ENCODE results near the gene GNB1L. TPM values are rescaled to one million over a fixed set of nuclear protein-coding genes. Genes with fewer than 3 reads are reported as not detected.

GNB1L gene
- total RNA-seq, 2 donors from 2014 or later = 9.7 to 17.9 TPM

- Mint-ChIP-seq H3K27ac (no peak overlapping the region), H3K27me3 (peaks cover 36 to 39% of the 10 kb centered on the region in 2 donors), H3K4me3 (no peak overlapping the region), H3K4me1 (ENCODE audit: low read depth in 2 of 2) (peaks cover 12 to 19% of the 10 kb centered on the region in 2 donors), H3K9me3 (no peaks in the 10 kb centered on the region), H3K36me3 (peaks cover 9% of the 10 kb centered on the region)
- ATAC-seq = no peak
- DNase-seq (ENCODE audit: low spot score) = no peak
These were observed 98.2 kb downstream of the GNB1L start for GRCh38 chr22:19756288-19757128.

- ATAC-seq (no peak), DNase-seq (ENCODE audit: low spot score) (no peak)
- H3K27ac Mint-ChIP-seq = no peak overlapping the region
- H3K4me3 Mint-ChIP-seq = no peak overlapping the region
- peaks cover 36 to 38% of the 10 kb centered on the region in 2 donors for H3K27me3 Mint-ChIP-seq
- peaks cover 12 to 18% of the 10 kb centered on the region in 2 donors for H3K4me1 Mint-ChIP-seq (ENCODE audit: low read depth in 2 of 2)
- H3K36me3 Mint-ChIP-seq = peaks cover 9% of the 10 kb centered on the region
- no peaks in the 10 kb centered on the region for H3K9me3 Mint-ChIP-seq
These were observed 98.9 kb downstream of the GNB1L start for GRCh38 chr22:19755722-19756287.

GRCh38 chr22:19755145-19755710 lies 99.4 kb downstream of the GNB1L start:
- H3K9me3 Mint-ChIP-seq = no peaks in the 10 kb centered on the region
- H3K27me3 Mint-ChIP-seq = peaks cover 33 to 36% of the 10 kb centered on the region in 2 donors
- H3K36me3 Mint-ChIP-seq = peaks cover 6% of the 10 kb centered on the region
- DNase-seq (ENCODE audit: low spot score) (no peak), ATAC-seq (no peak)
- H3K4me1 Mint-ChIP-seq (ENCODE audit: low read depth in 2 of 2) = peaks cover 9 to 17% of the 10 kb centered on the region in 2 donors
- H3K27ac Mint-ChIP-seq = no peak overlapping the region
- no peak overlapping the region for H3K4me3 Mint-ChIP-seq

GRCh38 chr22:19754701-19755144 lies 100.0 kb downstream of the GNB1L start:
- Mint-ChIP-seq H3K36me3 (peaks cover 1% of the 10 kb centered on the region), H3K4me1 (ENCODE audit: low read depth in 2 of 2) (peaks cover 4 to 11% of the 10 kb centered on the region in 2 donors), H3K27me3 (peaks cover 28 to 31% of the 10 kb centered on the region in 2 donors), H3K4me3 (no peak overlapping the region), H3K9me3 (no peaks in the 10 kb centered on the region), H3K27ac (no peak overlapping the region)
- no peak for DNase-seq (ENCODE audit: low spot score)
- ATAC-seq = no peak

DNA sequence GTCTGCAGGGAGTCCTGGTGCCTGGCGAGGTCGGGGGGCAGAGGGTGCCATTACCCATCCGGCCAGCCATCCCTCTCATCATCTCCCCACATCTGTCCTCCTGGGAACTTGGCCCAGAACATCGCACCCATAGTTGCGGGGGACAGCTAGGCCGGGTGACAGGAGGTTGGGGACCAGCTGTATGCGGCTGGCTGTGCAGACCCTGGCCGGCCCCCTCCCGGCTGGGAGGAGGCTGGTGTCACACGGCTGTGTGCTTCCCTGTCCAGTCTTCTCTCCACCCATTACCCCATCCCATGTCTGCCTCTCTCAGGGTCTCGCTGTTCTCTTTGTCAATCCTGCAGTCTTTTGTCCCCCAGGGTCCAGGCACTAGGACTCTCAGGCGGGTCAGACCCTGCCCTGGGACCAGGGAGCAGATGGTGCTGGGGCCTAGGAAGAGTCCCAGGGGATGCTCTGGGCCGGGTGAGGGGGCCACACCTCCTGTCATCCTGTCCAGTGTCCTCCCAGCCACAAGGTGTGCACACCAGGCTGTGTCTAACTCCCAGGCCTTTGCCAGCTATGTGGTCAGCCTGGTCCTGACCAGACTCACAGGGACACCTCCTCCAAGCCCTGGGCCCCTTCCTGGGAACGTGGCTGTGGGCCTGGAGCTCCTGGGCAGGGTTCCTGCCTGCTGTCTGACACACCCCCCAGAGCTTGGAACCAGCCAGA lies 100.5 kb downstream of the GNB1L start:
- no peaks in the 10 kb centered on the region for H3K9me3 Mint-ChIP-seq
- peaks cover 0 to 10% of the 10 kb centered on the region in 2 donors for H3K4me1 Mint-ChIP-seq (ENCODE audit: low read depth in 2 of 2)
- no peak overlapping the region for H3K27ac Mint-ChIP-seq
- DNase-seq (ENCODE audit: low spot score) (no peak), ATAC-seq (no peak)
- no peak overlapping the region for H3K4me3 Mint-ChIP-seq
- H3K36me3 Mint-ChIP-seq = no peaks in the 10 kb centered on the region
- peaks cover 24 to 27% of the 10 kb centered on the region in 2 donors for H3K27me3 Mint-ChIP-seq

- Mint-ChIP-seq H3K4me3 (no peak overlapping the region), H3K27ac (no peak overlapping the region), H3K27me3 (peaks cover 24 to 27% of the 10 kb centered on the region in 2 donors), H3K36me3 (no peaks in the 10 kb centered on the region), H3K4me1 (ENCODE audit: low read depth in 2 of 2) (peaks cover 0 to 10% of the 10 kb centered on the region in 2 donors), H3K9me3 (no peaks in the 10 kb centered on the region)
- no peak for ATAC-seq
- DNase-seq (ENCODE audit: low spot score) = no peak
These were observed 101.4 kb downstream of the GNB1L start for GRCh38 chr22:19753090-19753842.

- H3K27ac Mint-ChIP-seq = no peak overlapping the region
- no peaks in the 10 kb centered on the region for H3K9me3 Mint-ChIP-seq
- H3K4me1 Mint-ChIP-seq (ENCODE audit: low read depth in 2 of 2) = peaks cover 0 to 6% of the 10 kb centered on the region in 2 donors
- no peak overlapping the region for H3K4me3 Mint-ChIP-seq
- ATAC-seq (no peak), DNase-seq (ENCODE audit: low spot score) (no peak)
- no peaks in the 10 kb centered on the region for H3K36me3 Mint-ChIP-seq
- peaks cover 15 to 17% of the 10 kb centered on the region in 2 donors for H3K27me3 Mint-ChIP-seq
These were observed 103.0 kb downstream of the GNB1L start for GRCh38 chr22:19751497-19752245.

GRCh38 chr22:19750507-19751490 lies 103.9 kb downstream of the GNB1L start:
- H3K4me1 Mint-ChIP-seq (ENCODE audit: low read depth in 2 of 2) = peaks cover 0 to 2% of the 10 kb centered on the region in 2 donors
- DNase-seq (ENCODE audit: low spot score) (no peak), ATAC-seq (no peak)
- peaks cover 14 to 15% of the 10 kb centered on the region in 2 donors for H3K27me3 Mint-ChIP-seq
- no peaks in the 10 kb centered on the region for H3K9me3 Mint-ChIP-seq
- no peak overlapping the region for H3K27ac Mint-ChIP-seq
- no peaks in the 10 kb centered on the region for H3K36me3 Mint-ChIP-seq
- H3K4me3 Mint-ChIP-seq = no peak overlapping the region

DNA sequence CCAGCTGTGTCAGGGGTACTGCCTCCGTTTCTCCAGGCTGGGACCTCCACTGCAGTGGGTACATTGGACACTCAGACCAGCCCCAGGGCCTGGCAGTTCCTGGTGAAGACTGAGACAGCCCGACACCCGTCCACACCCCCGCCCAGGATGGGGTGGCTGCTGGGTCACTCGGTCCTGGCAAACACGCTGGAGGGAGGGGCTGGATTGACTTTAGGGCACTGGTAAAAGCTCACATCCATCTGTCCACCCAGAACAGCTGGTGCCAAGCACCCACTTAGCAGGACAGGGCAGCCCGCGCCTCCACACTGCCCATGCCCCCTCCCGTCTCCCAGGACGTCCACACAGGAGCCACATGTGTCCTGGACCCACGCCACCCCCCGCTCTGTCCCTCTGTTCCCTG lies 104.8 kb downstream of the GNB1L start:
- Mint-ChIP-seq H3K9me3 (no peaks in the 10 kb centered on the region), H3K27me3 (peaks cover 14 to 15% of the 10 kb centered on the region in 2 donors), H3K27ac (no peak overlapping the region), H3K4me1 (ENCODE audit: low read depth in 2 of 2) (no peaks in the 10 kb centered on the region), H3K36me3 (no peaks in the 10 kb centered on the region), H3K4me3 (no peak overlapping the region)
- DNase-seq (ENCODE audit: low spot score) (no peak), ATAC-seq (no peak)

GRCh38 chr22:19748991-19749664 lies 105.5 kb downstream of the GNB1L start:
- H3K4me1 Mint-ChIP-seq (ENCODE audit: low read depth in 2 of 2) = no peaks in the 10 kb centered on the region
- no peak overlapping the region for H3K27ac Mint-ChIP-seq
- H3K4me3 Mint-ChIP-seq = no peak overlapping the region
- no peaks in the 10 kb centered on the region for H3K36me3 Mint-ChIP-seq
- DNase-seq (ENCODE audit: low spot score) = no peak
- H3K9me3 Mint-ChIP-seq = no peaks in the 10 kb centered on the region
- peaks cover 9 to 11% of the 10 kb centered on the region in 2 donors for H3K27me3 Mint-ChIP-seq
- no peak for ATAC-seq

GRCh38 chr22:19748139-19748538 lies 106.5 kb downstream of the GNB1L start:
- Mint-ChIP-seq H3K27me3 (peaks cover 7% of the 10 kb centered on the region in 2 donors), H3K36me3 (no peaks in the 10 kb centered on the region), H3K4me1 (ENCODE audit: low read depth in 2 of 2) (no peaks in the 10 kb centered on the region), H3K9me3 (no peaks in the 10 kb centered on the region), H3K4me3 (no peak overlapping the region), H3K27ac (no peak overlapping the region)
- no peak for DNase-seq (ENCODE audit: low spot score)
- no peak for ATAC-seq
